MCF 10A (cell line): ENCODE results near the gene LCLAT1. TPM values are rescaled to one million over a fixed set of nuclear protein-coding genes. Genes with fewer than 3 reads are reported as not detected.

Source experiments
- BruUV-seq: library from RNA; stranded (reverse); fragments of 400-500 nt; replicated peaks from 2 replicates; lab custom pipeline; 2021; lab: Mats Ljungman, UMichigan
- CTCF ChIA-PET: fragments of 300-600 bp; sonication (Branson Sonifier 250); formaldehyde crosslinking; extraction: SDS; loops from one replicate; lab custom pipeline; 2021; ENCODE audit warnings: antibody characterized with exemption, inconsistent platforms; lab: Yijun Ruan, JAX
- POLR2A ChIA-PET: fragments of 300-600, 350-650 bp; sonication (Branson Sonifier 250); formaldehyde crosslinking; extraction: SDS; loops from one replicate; lab custom pipeline; 2020; ENCODE audit warnings: antibody characterized with exemption, inconsistent platforms; lab: Yijun Ruan, JAX
- DNase-seq: peaks from one replicate; pipeline ENCODE4 v3.0.0-alpha.2; 2018; ENCODE audit not compliant: unreplicated experiment
- H3K27ac Mint-ChIP-seq: one replicate; pipeline ENCODE4 v1.8.0; 2022; ENCODE audit warnings: mild to moderate bottlenecking, low read depth, mixed read lengths; ENCODE audit not compliant: unreplicated experiment
- H3K27me3 Mint-ChIP-seq: one replicate; pipeline ENCODE4 v1.8.0; 2022; ENCODE audit warnings: mixed read lengths; ENCODE audit not compliant: insufficient read depth, unreplicated experiment
- H3K36me3 Mint-ChIP-seq: one replicate; pipeline ENCODE4 v1.8.0; 2022; ENCODE audit warnings: mild to moderate bottlenecking, moderate library complexity, mixed read lengths; ENCODE audit not compliant: insufficient read depth, unreplicated experiment
- H3K4me1 Mint-ChIP-seq: one replicate; pipeline ENCODE4 v1.8.0; 2022; ENCODE audit warnings: mixed read lengths; ENCODE audit not compliant: insufficient read depth, unreplicated experiment
- H3K4me3 Mint-ChIP-seq: one replicate; pipeline ENCODE4 v1.8.0; 2022; ENCODE audit warnings: mild to moderate bottlenecking, moderate library complexity, mixed read lengths; ENCODE audit not compliant: unreplicated experiment
- H3K9me3 Mint-ChIP-seq: one replicate; pipeline ENCODE4 v1.8.0; 2022; ENCODE audit warnings: mixed read lengths; ENCODE audit not compliant: unreplicated experiment
- intact Hi-C: fragments of 100-400 bp; cut with micrococcal nuclease; formaldehyde crosslinking; loops from 2 replicates; pipeline ENCODE4 v1.14.1; 2022
- total RNA-seq: library from RNA; stranded (reverse); gene quantifications from 2 replicates; pipeline ENCODE4 v1.2.3, GENCODE V29; 2022
- TF ChIP-seq, protein P1 (sequence below): fragments of 200-600 bp; IDR thresholded peaks from one replicate; pipeline ENCODE4 v1.8.0; 2022; ENCODE audit warnings: antibody characterized with exemption, mild to moderate bottlenecking; ENCODE audit not compliant: unreplicated experiment

The LCLAT1 gene
- total RNA-seq, 1 experiment from 2014 or later, result 27.5 TPM

DNA sequence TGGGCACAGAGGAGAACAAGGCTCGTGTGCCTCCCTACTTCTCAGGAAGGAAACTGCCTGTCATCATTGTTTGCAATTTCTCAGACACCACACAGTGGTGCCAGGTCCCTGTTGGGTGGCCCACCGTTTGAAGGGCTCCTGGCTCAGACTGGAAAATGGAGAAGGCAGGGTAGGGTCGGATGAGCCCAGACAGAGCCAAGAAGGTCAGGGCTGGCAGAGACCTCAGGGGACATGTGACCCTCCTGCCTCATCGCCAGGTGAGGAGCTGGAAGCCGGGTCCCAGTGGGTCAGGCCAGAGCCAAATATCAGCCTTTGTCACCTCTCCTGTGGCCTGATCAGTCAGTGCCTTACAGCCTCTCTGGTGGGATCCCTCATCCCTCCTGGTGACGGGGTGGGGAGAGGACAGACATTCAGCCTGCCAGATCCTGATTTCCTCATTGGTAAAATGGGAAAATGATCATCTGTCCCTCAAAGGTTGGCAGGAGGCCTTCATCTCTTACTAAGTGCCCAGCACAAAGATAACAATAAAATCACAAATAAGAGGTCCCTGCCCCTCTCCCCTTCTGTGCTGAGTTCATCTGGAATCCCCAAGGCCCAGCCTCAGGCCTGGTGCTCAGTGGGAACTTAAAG lies 242.6 kb downstream of the LCLAT1 start:
- CTCF ChIA-PET, result interaction anchor here (0.7 to 1.3 kb wide), 2 partner anchors 25 to 477 kb away, joined by 3 to 6 read pairs; no protein-coding TSS in a partner anchor
- peaks cover 4% of the 10 kb centered on the region for H3K27me3 Mint-ChIP-seq

DNA sequence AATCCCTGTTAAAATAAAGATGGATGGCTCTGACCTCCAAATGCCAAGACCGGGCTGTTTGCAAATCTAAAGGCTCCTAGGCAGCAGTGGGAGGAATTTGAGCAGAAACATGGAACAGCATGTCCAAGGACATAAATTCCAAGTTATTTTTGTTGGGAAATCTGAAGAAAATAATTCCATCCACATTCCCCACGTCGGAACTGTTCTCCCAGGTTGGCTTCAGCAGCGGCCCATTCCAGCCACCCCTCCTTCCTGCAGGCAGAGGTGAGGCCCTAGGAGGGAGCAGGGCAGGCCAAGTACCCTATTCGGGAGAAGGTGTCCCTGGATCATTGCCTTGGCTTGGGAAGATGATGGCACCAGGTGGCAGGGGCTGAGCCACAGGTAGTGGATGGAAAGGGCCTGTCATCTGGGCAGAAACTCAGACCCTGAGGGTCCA lies 243.1 kb downstream of the LCLAT1 start:
- intact Hi-C loops, result no loop called here

More for the DNA sequence above, 242.6 kb downstream of the LCLAT1 start:
- no peak overlapping the region for H3K4me3 Mint-ChIP-seq
- no TSS peak for BruUV-seq
- no peak overlapping the region for H3K27ac Mint-ChIP-seq
- POLR2A ChIA-PET, result no interaction called here
- no peaks in the 10 kb centered on the region for H3K36me3 Mint-ChIP-seq
- no peak for DNase-seq
- no peaks in the 10 kb centered on the region for H3K4me1 Mint-ChIP-seq
- intact Hi-C loops, result no loop called here
- H3K9me3 Mint-ChIP-seq, result no peaks in the 10 kb centered on the region
- TF ChIP-seq, protein P1, sequence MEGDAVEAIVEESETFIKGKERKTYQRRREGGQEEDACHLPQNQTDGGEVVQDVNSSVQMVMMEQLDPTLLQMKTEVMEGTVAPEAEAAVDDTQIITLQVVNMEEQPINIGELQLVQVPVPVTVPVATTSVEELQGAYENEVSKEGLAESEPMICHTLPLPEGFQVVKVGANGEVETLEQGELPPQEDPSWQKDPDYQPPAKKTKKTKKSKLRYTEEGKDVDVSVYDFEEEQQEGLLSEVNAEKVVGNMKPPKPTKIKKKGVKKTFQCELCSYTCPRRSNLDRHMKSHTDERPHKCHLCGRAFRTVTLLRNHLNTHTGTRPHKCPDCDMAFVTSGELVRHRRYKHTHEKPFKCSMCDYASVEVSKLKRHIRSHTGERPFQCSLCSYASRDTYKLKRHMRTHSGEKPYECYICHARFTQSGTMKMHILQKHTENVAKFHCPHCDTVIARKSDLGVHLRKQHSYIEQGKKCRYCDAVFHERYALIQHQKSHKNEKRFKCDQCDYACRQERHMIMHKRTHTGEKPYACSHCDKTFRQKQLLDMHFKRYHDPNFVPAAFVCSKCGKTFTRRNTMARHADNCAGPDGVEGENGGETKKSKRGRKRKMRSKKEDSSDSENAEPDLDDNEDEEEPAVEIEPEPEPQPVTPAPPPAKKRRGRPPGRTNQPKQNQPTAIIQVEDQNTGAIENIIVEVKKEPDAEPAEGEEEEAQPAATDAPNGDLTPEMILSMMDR, result no peak

DNA sequence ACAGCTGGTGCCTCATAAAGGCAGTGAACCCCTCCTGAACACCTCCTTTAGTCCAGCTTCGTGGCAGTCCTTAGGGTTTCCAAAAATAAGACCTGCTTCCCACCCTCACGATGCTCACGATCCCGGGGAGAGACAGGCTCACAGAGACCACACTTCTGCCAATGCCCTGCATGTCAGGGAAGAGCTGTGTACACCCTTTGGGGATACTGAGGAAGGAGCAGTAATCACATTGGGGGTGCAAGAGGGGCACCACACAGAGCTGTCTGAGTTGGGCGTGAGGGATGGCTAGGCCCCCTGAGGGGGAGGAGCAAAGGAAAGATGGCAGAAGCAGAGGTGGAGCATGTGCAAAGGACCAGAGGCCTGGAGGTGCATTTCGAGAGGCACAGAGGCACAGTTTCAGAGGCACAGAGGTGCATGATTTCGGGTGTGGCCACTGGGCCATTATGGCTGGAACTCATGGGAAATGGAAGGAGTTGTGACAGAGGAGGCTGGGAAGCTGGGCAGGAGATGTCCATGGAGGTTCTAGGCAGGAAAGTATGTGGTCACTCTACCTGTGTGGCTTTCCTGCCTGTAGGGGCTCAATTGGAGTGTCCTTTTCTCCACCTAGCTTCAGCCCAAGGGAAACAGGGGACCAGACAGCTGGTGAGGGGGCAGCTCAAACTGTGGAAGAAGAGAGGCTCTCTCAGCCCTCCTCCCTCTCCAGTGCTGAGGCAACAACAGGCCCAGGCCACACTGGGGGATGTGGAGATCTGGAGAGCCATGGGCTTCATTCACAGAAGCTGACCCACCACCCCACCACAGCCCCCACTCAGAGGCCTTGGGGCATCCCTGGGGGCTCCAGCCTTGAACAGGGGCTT lies 244.3 kb downstream of the LCLAT1 start:
- H3K27ac Mint-ChIP-seq, result no peak overlapping the region
- TF ChIP-seq, protein P1, result no peak
- no peak overlapping the region for H3K4me3 Mint-ChIP-seq
- no peaks in the 10 kb centered on the region for H3K4me1 Mint-ChIP-seq
- BruUV-seq, result no TSS peak
- intact Hi-C loops, result no loop called here
- H3K9me3 Mint-ChIP-seq, result no peaks in the 10 kb centered on the region
- ChIA-PET POLR2A (no interaction called here), CTCF (interaction anchor here (0.5 to 5.1 kb wide), 7 partner anchors 15 to 922 kb away, joined by 3 to 37 read pairs (median 9); no protein-coding TSS in a partner anchor)
- H3K36me3 Mint-ChIP-seq, result no peaks in the 10 kb centered on the region
- H3K27me3 Mint-ChIP-seq, result peaks cover 17% of the 10 kb centered on the region
- DNase-seq, result no peak

More for the DNA sequence above, 243.1 kb downstream of the LCLAT1 start:
- Mint-ChIP-seq H3K27me3 (peaks cover 9% of the 10 kb centered on the region), H3K4me3 (no peak overlapping the region), H3K36me3 (no peaks in the 10 kb centered on the region), H3K9me3 (no peaks in the 10 kb centered on the region), H3K27ac (no peak overlapping the region), H3K4me1 (no peaks in the 10 kb centered on the region)
- BruUV-seq, result no TSS peak
- ChIA-PET POLR2A (interaction anchor here (0.5 kb wide), 1 partner anchor 344 kb away, joined by 3 read pairs; no protein-coding TSS in a partner anchor), CTCF (no interaction called here)
- TF ChIP-seq, protein P1, result no peak
- no peak for DNase-seq
